Esophagus squamous epithelium (tissue), 4 donors: ENCODE results near the gene GABRR2.

Experiments
- CTCF ChIP-seq, 6 experiments: fragments of 450-650 bp in 4 of 6; fragments of 200-600 bp in 2 of 6; sonication (generic) in 2 of 6; IDR thresholded peaks; one replicate each; pipeline ENCODE4 v1.5.1; 2016 to 2019; ENCODE audit warnings: antibody characterized with exemption in 6 of 6, mild to moderate bottlenecking in 4 of 6, moderate library complexity in 4 of 6
- POLR2A ChIP-seq, 4 donors: fragments of 450-650 bp; IDR thresholded peaks; one replicate each; pipeline ENCODE4 v1.6.1; 2017; ENCODE audit warnings: antibody characterized with exemption in 4 of 4, mild to moderate bottlenecking in 4 of 4, moderate library complexity in 3 of 4

- TF ChIP-seq CTCF (IDR thresholded peaks at IDR 0.05) (no peak), POLR2A (IDR thresholded peaks at IDR 0.05) (no peak)
Measured at GRCh38 chr6:89339565-89339964, 24.5 kb upstream of the GABRR2 start.
